ENCODE measurements around the gene NELL1. TPM values are rescaled to one million over a fixed set of nuclear protein-coding genes. Genes with fewer than 3 reads are reported as not detected.

NELL1 gene
- total RNA-seq, 1 experiment from 2014 or later: not detected

- ChIA-PET POLR2A (no interaction called here), CTCF (no interaction called here)
- Mint-ChIP-seq H3K4me1 (ENCODE audit: low read depth, unreplicated experiment) (no peaks in the 10 kb centered on the region), H3K9me3 (ENCODE audit: unreplicated experiment) (no peaks in the 10 kb centered on the region), H3K36me3 (ENCODE audit: insufficient read depth, unreplicated experiment) (no peaks in the 10 kb centered on the region), H3K4me3 (ENCODE audit: unreplicated experiment) (no peak overlapping the region), H3K27me3 (ENCODE audit: insufficient read depth, unreplicated experiment) (peaks cover 7% of the 10 kb centered on the region), H3K27ac (ENCODE audit: unreplicated experiment) (no peak overlapping the region)
- H3K27me3 ChIP-seq (replicated peaks; ENCODE audit: control insufficient read depth, insufficient read depth, low read length): no peaks in the 10 kb centered on the region
- no peaks in the 10 kb centered on the region for H3K4me1 ChIP-seq
- intact Hi-C loops (cut with micrococcal nuclease; ENCODE audit: unreplicated experiment): no loop called here
- no TSS peak for BruUV-seq (replicated peaks)
- no peaks in the 10 kb centered on the region for H3K36me3 ChIP-seq (ENCODE audit: control insufficient read depth, insufficient read depth, low read length)
- no peak for TF ChIP-seq CTCF (IDR thresholded peaks at IDR 0.05; ENCODE audit: insufficient read depth in 1 of 2, low read depth in 1 of 2, low read length in 1 of 2, severe bottlenecking in 1 of 2, unreplicated experiment in 1 of 2)
- DNase-seq: no peak
- H3K4me3 ChIP-seq (ENCODE audit: low read depth, low read length): no peak overlapping the region
- H3K9me3 ChIP-seq: no peaks in the 10 kb centered on the region
These were observed 169.8 kb downstream of the NELL1 start for GRCh38 chr11:20839231-20839630.

GRCh38 chr11:20840341-20840740 is 171.0 kb downstream of the NELL1 start:
- Mint-ChIP-seq H3K4me1 (ENCODE audit: low read depth, unreplicated experiment) (no peaks in the 10 kb centered on the region), H3K27ac (ENCODE audit: unreplicated experiment) (no peak overlapping the region), H3K9me3 (ENCODE audit: unreplicated experiment) (no peaks in the 10 kb centered on the region), H3K4me3 (ENCODE audit: unreplicated experiment) (no peak overlapping the region), H3K27me3 (ENCODE audit: insufficient read depth, unreplicated experiment) (peaks cover 7% of the 10 kb centered on the region), H3K36me3 (ENCODE audit: insufficient read depth, unreplicated experiment) (no peaks in the 10 kb centered on the region)
- Histone ChIP-seq H3K4me3 (ENCODE audit: low read depth, low read length) (no peak overlapping the region), H3K4me1 (no peaks in the 10 kb centered on the region), H3K27me3 (replicated peaks; ENCODE audit: control insufficient read depth, insufficient read depth, low read length) (no peaks in the 10 kb centered on the region), H3K9me3 (no peaks in the 10 kb centered on the region), H3K36me3 (ENCODE audit: control insufficient read depth, insufficient read depth, low read length) (no peaks in the 10 kb centered on the region)
- intact Hi-C loops (cut with micrococcal nuclease; ENCODE audit: unreplicated experiment): no loop called here
- DNase-seq: no peak
- TF ChIP-seq CTCF (IDR thresholded peaks at IDR 0.05; ENCODE audit: insufficient read depth in 1 of 2, low read depth in 1 of 2, low read length in 1 of 2, severe bottlenecking in 1 of 2, unreplicated experiment in 1 of 2): no peak
- ChIA-PET CTCF (no interaction called here), POLR2A (no interaction called here)
- BruUV-seq (replicated peaks): no TSS peak

- Histone ChIP-seq H3K9me3 (no peaks in the 10 kb centered on the region), H3K36me3 (ENCODE audit: control insufficient read depth, insufficient read depth, low read length) (no peaks in the 10 kb centered on the region), H3K4me3 (ENCODE audit: low read depth, low read length) (no peak overlapping the region), H3K4me1 (no peaks in the 10 kb centered on the region), H3K27me3 (replicated peaks; ENCODE audit: control insufficient read depth, insufficient read depth, low read length) (no peaks in the 10 kb centered on the region)
- Mint-ChIP-seq H3K27me3 (ENCODE audit: insufficient read depth, unreplicated experiment) (peaks cover 4% of the 10 kb centered on the region), H3K4me1 (ENCODE audit: low read depth, unreplicated experiment) (no peaks in the 10 kb centered on the region), H3K4me3 (ENCODE audit: unreplicated experiment) (no peak overlapping the region), H3K27ac (ENCODE audit: unreplicated experiment) (no peak overlapping the region), H3K9me3 (ENCODE audit: unreplicated experiment) (no peaks in the 10 kb centered on the region), H3K36me3 (ENCODE audit: insufficient read depth, unreplicated experiment) (no peaks in the 10 kb centered on the region)
- no peak for TF ChIP-seq CTCF (IDR thresholded peaks at IDR 0.05; ENCODE audit: insufficient read depth in 1 of 2, low read depth in 1 of 2, low read length in 1 of 2, severe bottlenecking in 1 of 2, unreplicated experiment in 1 of 2)
- ChIA-PET POLR2A (no interaction called here), CTCF (no interaction called here)
- no TSS peak for BruUV-seq (replicated peaks)
- intact Hi-C loops (cut with micrococcal nuclease; ENCODE audit: unreplicated experiment): no loop called here
- DNase-seq: no peak
These were observed 174.8 kb downstream of the NELL1 start for GRCh38 chr11:20844216-20844615.

Measured in Caco-2 (cell line).